ENCODE data around the gene ZBTB7A. TPM values are rescaled to one million over a fixed set of nuclear protein-coding genes. Genes with fewer than 3 reads are reported as not detected.
A peak's percentile ranks its signal among the peaks of the same experiment; 100 is the strongest.

ZBTB7A gene
- total RNA-seq, 1 experiment from 2014 or later = 49.5 TPM

DNA sequence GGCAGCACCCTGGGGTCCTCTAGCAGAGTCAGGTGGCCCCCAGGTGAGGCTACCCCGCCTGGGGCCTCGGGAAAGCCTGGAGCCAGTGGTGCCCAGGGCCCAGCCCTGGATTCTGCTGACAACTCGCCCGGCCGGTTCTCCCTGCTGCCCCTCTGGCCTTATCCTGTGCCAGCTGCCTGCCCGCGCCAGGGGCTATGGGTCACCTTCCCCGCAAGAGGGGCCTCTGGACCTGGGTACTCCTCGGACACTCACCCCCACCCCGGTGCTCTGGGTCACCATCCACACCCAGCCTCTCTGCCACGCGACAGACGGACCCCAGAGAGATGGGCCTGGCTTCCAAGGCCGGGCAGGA, 24.0 kb downstream of the ZBTB7A start:
- Histone ChIP-seq H3K4me3 (replicated peaks in 1 of 2; ENCODE audit: low read depth in 1 of 2, low read length in 2 of 2) (no peak overlapping the region), H3K79me2 (ENCODE audit: insufficient read depth, low read length) (peaks cover 40% of the 10 kb centered on the region), H3K27ac (ENCODE audit: low read depth, low read length) (no peak overlapping the region; the same call in 1 of the 2 replicates), H3K9me3 (ENCODE audit: control insufficient read depth in 1 of 2, insufficient read depth in 1 of 2, low read depth in 1 of 2, low read length in 2 of 2) (no peaks in the 10 kb centered on the region), H3K36me3 (ENCODE audit: control insufficient read depth in 1 of 2, insufficient read depth in 2 of 2, low read length in 2 of 2) (peaks cover 0 to 29% of the 10 kb centered on the region in 2 experiments; a peak in 2 of 4 replicates), H4K20me1 (ENCODE audit: insufficient read depth) (no peaks in the 10 kb centered on the region), H2AFZ (ENCODE audit: low read depth, low read length, poor library complexity, severe bottlenecking) (no peak overlapping the region), H3K4me1 (ENCODE audit: control insufficient read depth in 1 of 2, insufficient read depth in 2 of 2, low read length in 2 of 2) (no peaks in the 10 kb centered on the region), H3K9me2 (ENCODE audit: insufficient read depth) (no peaks in the 10 kb centered on the region), H3K4me2 (ENCODE audit: low read length) (no peak overlapping the region), H3K27me3 (ENCODE audit: insufficient read depth, low read length) (no peaks in the 10 kb centered on the region), H3K9ac (ENCODE audit: low read length) (no peak overlapping the region)
- RAD21 ChIA-PET (ENCODE audit: low non-redundant PET in 1 of 2, low total read pairs in 2 of 2, uncharacterized antibody in 2 of 2, unreplicated experiment in 2 of 2) = no interaction called here
- BruUV-seq (replicated peaks) = no TSS peak
- TF ChIP-seq TCF7L2 (IDR thresholded peaks at IDR 0.05; ENCODE audit: borderline replicate concordance, extremely low read depth, insufficient read depth, insufficient read length) (no peak), ELF1 (IDR thresholded peaks at IDR 0.05; ENCODE audit: borderline replicate concordance, low read depth) (no peak), EGR1 (IDR thresholded peaks at IDR 0.05; ENCODE audit: low read depth) (no peak), FOSL1 (IDR thresholded peaks at IDR 0.05; ENCODE audit: low read depth) (no peak), EZH2phosphoT487 (IDR thresholded peaks at IDR 0.05; ENCODE audit: borderline replicate concordance) (no peak), SP1 (IDR thresholded peaks at IDR 0.05; ENCODE audit: low read depth) (no peak), CEBPB (IDR thresholded peaks at IDR 0.05; ENCODE audit: low read depth) (no peak), POLR2AphosphoS5 (IDR thresholded peaks at IDR 0.05; ENCODE audit: low read depth, low read length) (no peak), SRF (IDR thresholded peaks at IDR 0.05; ENCODE audit: low read depth) (no peak), ZNF274 (IDR thresholded peaks at IDR 0.05; ENCODE audit: low read depth, low read length) (no peak), CBX3 (IDR thresholded peaks at IDR 0.05; ENCODE audit: low read depth) (no peak), RAD21 (IDR thresholded peaks at IDR 0.05; ENCODE audit: low read depth) (no peak), ATF3 (IDR thresholded peaks at IDR 0.05) (no peak), ZFX (IDR thresholded peaks at IDR 0.05) (no peak), JUND (IDR thresholded peaks at IDR 0.05) (no peak)
- TF ChIP-seq, protein P1, sequence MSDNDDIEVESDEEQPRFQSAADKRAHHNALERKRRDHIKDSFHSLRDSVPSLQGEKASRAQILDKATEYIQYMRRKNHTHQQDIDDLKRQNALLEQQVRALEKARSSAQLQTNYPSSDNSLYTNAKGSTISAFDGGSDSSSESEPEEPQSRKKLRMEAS (IDR thresholded peaks at IDR 0.05) = no peak
- no peak for DNase-seq (ENCODE audit: low read depth, low spot score)
- ATAC-seq = peak; percentile 40
- POLR2A ChIA-PET = no interaction called here
- intact Hi-C loops (cut with micrococcal nuclease) = no loop called here
- CTCF ChIA-PET = no interaction called here
